Measurements from ENCODE around the gene GEN1.
A peak's percentile ranks its signal among the peaks of the same experiment; 100 is the strongest.
"Not testable (repeated sequence)": the region's sequence is repeated elsewhere in the genome, so short reads cannot be mapped to it uniquely, and the experiment has no call there.

GEN1 gene

GRCh38 chr2:17821080-17821479, 67.1 kb downstream of the GEN1 start:
- no peak overlapping the region for H3K4me2 ChIP-seq (ENCODE audit: low read length)
- H3K79me1 ChIP-seq (ENCODE audit: low read length), result no peaks in the 10 kb centered on the region
- no peak overlapping the region for H2BK5ac ChIP-seq (ENCODE audit: low read depth, low read length, poor library complexity)
- no peaks in the 10 kb centered on the region for H3K79me2 ChIP-seq (ENCODE audit: control insufficient read depth, insufficient read depth, low read length, poor library complexity)
- no peaks in the 10 kb centered on the region for H3K9me3 ChIP-seq (ENCODE audit: insufficient read depth, low read depth, low read length)
- H4K12ac ChIP-seq (ENCODE audit: low read depth, low read length), result no peak overlapping the region
- H2BK120ac ChIP-seq (ENCODE audit: insufficient read depth, low read length, poor library complexity), result no peak overlapping the region
- H2AK5ac ChIP-seq (ENCODE audit: low read length), result no peak overlapping the region
- H2AFZ ChIP-seq (ENCODE audit: insufficient read depth, low read length, poor library complexity), result no peak overlapping the region
- no peak overlapping the region for H3K23ac ChIP-seq (ENCODE audit: low read length)
- no peak overlapping the region for H3K9ac ChIP-seq (ENCODE audit: low read length)
- H2BK12ac ChIP-seq (ENCODE audit: low read length), result no peak overlapping the region
- H3K36me3 ChIP-seq (ENCODE audit: control insufficient read depth in 1 of 2, insufficient read depth in 2 of 2, low read length in 2 of 2), result no peaks in the 10 kb centered on the region
- no peak overlapping the region for H4K8ac ChIP-seq (ENCODE audit: low read depth, low read length)
- peaks cover 0 to 5% of the 10 kb centered on the region in 2 experiments for H3K4me1 ChIP-seq (ENCODE audit: control insufficient read depth in 1 of 2, insufficient read depth in 2 of 2, low read length in 2 of 2)
- no peaks in the 10 kb centered on the region for H3K27me3 ChIP-seq (ENCODE audit: insufficient read depth, low read length)
- WGBS (ENCODE audit: extremely low coverage, insufficient coverage, insufficient read length), result no CpG with 5 or more reads among the region's 3 CpGs
- DNase-seq, result no peak
- no peak overlapping the region for H3K4ac ChIP-seq (ENCODE audit: low read depth, low read length)
- no peak overlapping the region for H3K27ac ChIP-seq (ENCODE audit: low read depth, low read length)
- no peak overlapping the region for H3K4me3 ChIP-seq (ENCODE audit: low read depth, low read length)
- no peak overlapping the region for H4K91ac ChIP-seq (ENCODE audit: low read depth, low read length)
- no peak overlapping the region for H3K14ac ChIP-seq (ENCODE audit: low read length)
- H3K18ac ChIP-seq (ENCODE audit: low read length), result no peak overlapping the region

- Histone ChIP-seq H3K9me3 (ENCODE audit: insufficient read depth, low read depth, low read length) (no peaks in the 10 kb centered on the region), H4K8ac (ENCODE audit: low read depth, low read length) (no peak overlapping the region), H2BK12ac (ENCODE audit: low read length) (no peak overlapping the region), H2AK5ac (ENCODE audit: low read length) (no peak overlapping the region), H2AFZ (ENCODE audit: insufficient read depth, low read length, poor library complexity) (no peak overlapping the region), H3K4me1 (ENCODE audit: control insufficient read depth in 1 of 2, insufficient read depth in 2 of 2, low read length in 2 of 2) (peaks cover 0 to 5% of the 10 kb centered on the region in 2 experiments), H3K4me2 (ENCODE audit: low read length) (no peak overlapping the region), H4K12ac (ENCODE audit: low read depth, low read length) (no peak overlapping the region), H3K27me3 (ENCODE audit: insufficient read depth, low read length) (no peaks in the 10 kb centered on the region), H2BK5ac (ENCODE audit: low read depth, low read length, poor library complexity) (no peak overlapping the region), H3K4ac (ENCODE audit: low read depth, low read length) (no peak overlapping the region), H3K4me3 (ENCODE audit: low read depth, low read length) (no peak overlapping the region), H3K27ac (ENCODE audit: low read depth, low read length) (no peak overlapping the region), H3K79me2 (ENCODE audit: control insufficient read depth, insufficient read depth, low read length, poor library complexity) (no peaks in the 10 kb centered on the region), H3K36me3 (ENCODE audit: control insufficient read depth in 1 of 2, insufficient read depth in 2 of 2, low read length in 2 of 2) (no peaks in the 10 kb centered on the region), H3K79me1 (ENCODE audit: low read length) (no peaks in the 10 kb centered on the region), H3K9ac (ENCODE audit: low read length) (no peak overlapping the region), H2BK120ac (ENCODE audit: insufficient read depth, low read length, poor library complexity) (no peak overlapping the region), H3K23ac (ENCODE audit: low read length) (no peak overlapping the region), H4K91ac (ENCODE audit: low read depth, low read length) (no peak overlapping the region), H3K14ac (ENCODE audit: low read length) (no peak overlapping the region), H3K18ac (ENCODE audit: low read length) (no peak overlapping the region)
- WGBS (ENCODE audit: extremely low coverage, insufficient coverage, insufficient read length), result no CpG with 5 or more reads among the region's 7 CpGs
- DNase-seq, result peak in 1 of 2 donors; percentile 23
Measured at GRCh38 chr2:17821535-17822444, 67.9 kb downstream of the GEN1 start.

GRCh38 chr2:17822445-17823117, 68.6 kb downstream of the GEN1 start:
- Histone ChIP-seq H2BK12ac (ENCODE audit: low read length) (no peak overlapping the region), H2AK5ac (ENCODE audit: low read length) (no peak overlapping the region), H3K79me2 (ENCODE audit: control insufficient read depth, insufficient read depth, low read length, poor library complexity) (no peaks in the 10 kb centered on the region), H3K18ac (ENCODE audit: low read length) (no peak overlapping the region), H3K23ac (ENCODE audit: low read length) (no peak overlapping the region), H3K4me2 (ENCODE audit: low read length) (no peak overlapping the region), H3K27ac (ENCODE audit: low read depth, low read length) (no peak overlapping the region), H3K4ac (ENCODE audit: low read depth, low read length) (no peak overlapping the region), H4K8ac (ENCODE audit: low read depth, low read length) (no peak overlapping the region), H4K91ac (ENCODE audit: low read depth, low read length) (no peak overlapping the region), H2AFZ (ENCODE audit: insufficient read depth, low read length, poor library complexity) (no peak overlapping the region), H2BK120ac (ENCODE audit: insufficient read depth, low read length, poor library complexity) (no peak overlapping the region), H3K27me3 (ENCODE audit: insufficient read depth, low read length) (no peaks in the 10 kb centered on the region), H4K12ac (ENCODE audit: low read depth, low read length) (no peak overlapping the region), H3K36me3 (ENCODE audit: control insufficient read depth in 1 of 2, insufficient read depth in 2 of 2, low read length in 2 of 2) (no peaks in the 10 kb centered on the region), H3K9ac (ENCODE audit: low read length) (no peak overlapping the region), H3K14ac (ENCODE audit: low read length) (no peak overlapping the region), H3K4me1 (ENCODE audit: control insufficient read depth in 1 of 2, insufficient read depth in 2 of 2, low read length in 2 of 2) (peaks cover 0 to 5% of the 10 kb centered on the region in 2 experiments), H3K9me3 (ENCODE audit: insufficient read depth, low read depth, low read length) (no peaks in the 10 kb centered on the region), H3K4me3 (ENCODE audit: low read depth, low read length) (no peak overlapping the region), H2BK5ac (ENCODE audit: low read depth, low read length, poor library complexity) (no peak overlapping the region), H3K79me1 (ENCODE audit: low read length) (no peaks in the 10 kb centered on the region)
- no peak for DNase-seq
- WGBS (ENCODE audit: extremely low coverage, insufficient coverage, insufficient read length), result no CpG with 5 or more reads among the region's 4 CpGs

GRCh38 chr2:17823646-17824045, 69.7 kb downstream of the GEN1 start:
- not testable (repeated sequence) for H2AFZ ChIP-seq (ENCODE audit: insufficient read depth, low read length, poor library complexity); H3K18ac ChIP-seq (ENCODE audit: low read length); H3K4me3 ChIP-seq (ENCODE audit: low read depth, low read length); H2BK5ac ChIP-seq (ENCODE audit: low read depth, low read length, poor library complexity); H3K27ac ChIP-seq (ENCODE audit: low read depth, low read length); H3K14ac ChIP-seq (ENCODE audit: low read length); H3K36me3 ChIP-seq (ENCODE audit: control insufficient read depth in 1 of 2, insufficient read depth in 2 of 2, low read length in 2 of 2); H4K12ac ChIP-seq (ENCODE audit: low read depth, low read length); H3K4me1 ChIP-seq (ENCODE audit: control insufficient read depth in 1 of 2, insufficient read depth in 2 of 2, low read length in 2 of 2); H2AK5ac ChIP-seq (ENCODE audit: low read length); H4K8ac ChIP-seq (ENCODE audit: low read depth, low read length); H2BK12ac ChIP-seq (ENCODE audit: low read length); H3K4ac ChIP-seq (ENCODE audit: low read depth, low read length); H3K23ac ChIP-seq (ENCODE audit: low read length); H3K79me2 ChIP-seq (ENCODE audit: control insufficient read depth, insufficient read depth, low read length, poor library complexity); H3K79me1 ChIP-seq (ENCODE audit: low read length); H3K9me3 ChIP-seq (ENCODE audit: insufficient read depth, low read depth, low read length); H3K4me2 ChIP-seq (ENCODE audit: low read length); H3K27me3 ChIP-seq (ENCODE audit: insufficient read depth, low read length); H2BK120ac ChIP-seq (ENCODE audit: insufficient read depth, low read length, poor library complexity); H3K9ac ChIP-seq (ENCODE audit: low read length); H4K91ac ChIP-seq (ENCODE audit: low read depth, low read length); DNase-seq
- WGBS (ENCODE audit: extremely low coverage, insufficient coverage, insufficient read length), result no CpG with 5 or more reads among the region's 4 CpGs
